ENCODE measurements around the gene ANKS3. TPM values are rescaled to one million over a fixed set of nuclear protein-coding genes. Genes with fewer than 3 reads are reported as not detected.
"Not testable (repeated sequence)": the region's sequence is repeated elsewhere in the genome, so short reads cannot be mapped to it uniquely, and the experiment has no call there.

ANKS3 gene
- total RNA-seq, 1 experiment from 2014 or later = 12.8 TPM

DNA sequence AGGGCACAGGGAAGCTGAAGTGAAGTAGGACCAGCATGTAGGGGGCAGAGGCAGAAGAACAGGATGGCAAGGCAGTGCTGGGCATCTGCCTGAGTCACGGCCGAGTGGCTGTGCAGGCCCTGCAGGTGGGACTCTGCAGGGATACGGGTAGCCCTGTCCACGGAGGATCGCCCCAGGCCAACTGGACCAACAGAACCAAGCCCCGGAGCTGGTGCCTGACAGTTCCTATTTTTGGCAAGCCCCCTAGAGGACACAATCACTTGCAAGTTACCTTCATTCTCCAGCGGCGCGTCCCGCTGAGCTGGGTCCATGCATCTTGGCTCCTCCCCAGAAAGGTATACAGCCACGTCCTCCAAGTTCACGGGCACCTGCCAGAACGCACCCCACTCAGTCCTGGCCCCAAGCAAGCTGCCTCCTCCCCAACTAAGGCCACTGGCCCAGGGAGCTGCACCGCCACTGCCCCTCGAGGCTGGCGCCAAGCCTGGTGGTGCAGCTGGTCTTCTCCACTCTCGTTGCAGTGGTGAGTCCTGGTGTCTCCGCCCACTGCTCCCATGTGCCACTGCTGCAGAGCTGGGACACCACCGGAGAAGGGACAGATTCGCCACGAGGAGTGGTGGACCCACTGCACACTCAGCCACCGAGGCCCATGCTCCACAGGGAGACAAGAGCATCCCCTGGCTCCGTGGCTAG is 26.3 kb upstream of the ANKS3 start:
- in situ Hi-C loops (cut with HindIII; ENCODE audit: low sequenced_read_pairs) = no loop called here
- no peak for DNase-seq (ENCODE audit: low spot score)

DNA sequence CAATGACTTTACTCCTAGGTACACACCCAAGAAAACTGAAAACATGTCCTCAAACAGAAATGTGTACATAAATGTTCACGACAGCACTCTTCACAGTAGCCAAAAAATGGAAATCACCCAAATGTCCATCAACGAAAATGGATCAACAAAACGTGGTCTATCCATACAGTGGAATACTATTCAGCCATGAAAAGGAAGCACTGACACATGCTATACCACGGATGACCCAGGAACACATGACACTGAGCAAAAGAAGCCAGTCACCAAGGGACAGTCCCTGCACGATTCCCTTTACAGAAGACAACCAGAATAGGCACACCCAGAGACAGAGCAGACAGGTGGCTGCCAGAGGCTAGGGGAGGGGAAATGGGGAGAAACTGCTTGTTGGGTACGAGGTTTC is 21.6 kb upstream of the ANKS3 start:
- in situ Hi-C loops (cut with HindIII; ENCODE audit: low sequenced_read_pairs) = no loop called here
- DNase-seq (ENCODE audit: low spot score) = no peak

DNA sequence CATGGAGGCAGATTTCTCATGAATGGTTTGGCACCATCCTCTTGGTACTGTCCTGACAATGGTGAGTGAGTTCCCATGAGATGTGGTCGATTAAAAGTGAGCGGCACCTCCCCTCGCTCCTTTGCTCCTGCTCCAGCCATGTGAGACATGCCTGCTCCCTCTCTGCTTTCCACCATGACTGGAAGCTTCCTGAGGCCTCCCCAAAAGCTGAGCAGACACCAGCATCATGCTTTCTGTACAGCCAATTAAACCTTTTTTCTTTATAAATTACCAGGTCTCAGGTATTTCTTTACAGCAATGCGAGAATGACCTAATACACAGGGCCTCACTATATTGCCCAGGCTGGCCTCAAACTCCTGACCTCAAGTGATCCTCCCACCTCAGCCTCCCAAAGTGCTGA is 20.8 kb upstream of the ANKS3 start:
- in situ Hi-C loops (cut with HindIII; ENCODE audit: low sequenced_read_pairs) = no loop called here
- no peak for DNase-seq (ENCODE audit: low spot score)

DNA sequence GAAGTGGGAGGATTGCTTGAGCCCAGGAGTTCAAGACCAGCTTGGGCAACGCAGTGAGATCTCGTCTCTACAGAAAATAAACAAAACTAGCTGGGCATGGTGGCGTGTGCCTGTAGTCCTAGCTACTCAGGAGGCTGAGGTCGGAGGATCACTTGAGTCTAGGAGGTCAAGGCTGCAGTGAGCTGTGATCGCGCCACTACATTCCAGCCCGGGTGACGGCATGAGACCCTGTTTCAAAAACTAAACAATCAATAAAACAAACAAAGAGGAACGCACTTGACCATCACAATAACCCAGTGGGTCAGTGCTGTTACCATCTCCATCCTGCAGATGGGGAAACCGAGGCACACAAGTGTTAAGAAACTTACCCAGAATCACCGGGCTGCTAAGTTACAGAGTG is 19.2 kb upstream of the ANKS3 start:
- in situ Hi-C loops (cut with HindIII; ENCODE audit: low sequenced_read_pairs) = no loop called here
- DNase-seq (ENCODE audit: low spot score) = no peak

DNA sequence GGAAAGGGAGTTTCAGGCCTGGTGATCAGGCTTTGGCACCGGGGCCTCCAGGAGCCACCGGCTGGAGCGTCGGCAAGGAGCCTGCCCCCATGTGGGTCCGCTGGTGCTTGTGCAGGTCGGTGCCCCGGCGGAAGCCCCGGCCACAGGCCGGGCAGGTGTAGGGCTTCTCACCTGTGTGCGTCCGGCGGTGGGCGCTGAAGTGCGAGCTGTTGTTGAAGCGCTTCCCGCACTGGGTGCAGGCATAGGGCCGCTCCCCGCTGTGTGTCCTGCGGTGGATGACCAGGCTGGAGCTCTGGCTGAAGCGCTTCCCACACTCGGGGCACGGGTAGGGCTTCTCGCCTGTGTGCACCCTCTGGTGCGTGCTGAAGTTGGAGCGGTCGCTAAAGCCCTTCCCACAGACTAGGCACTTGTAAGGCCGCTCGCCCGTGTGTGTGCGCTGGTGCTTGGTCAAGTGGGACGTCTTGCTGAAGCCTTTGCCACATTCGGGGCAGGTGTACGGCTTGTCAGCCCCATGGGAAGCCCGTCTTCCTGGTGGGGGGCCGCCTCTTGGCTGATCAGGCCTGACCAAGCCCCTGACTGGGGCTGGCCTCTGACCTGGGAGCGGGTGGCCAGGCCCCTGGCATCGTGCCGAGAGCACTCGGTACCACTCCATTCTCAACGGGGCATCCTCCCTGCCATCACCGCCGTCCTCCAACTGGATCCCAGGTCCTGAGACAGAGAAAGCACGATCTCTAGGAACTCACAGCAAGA is 18.5 kb upstream of the ANKS3 start:
- in situ Hi-C loops (cut with HindIII; ENCODE audit: low sequenced_read_pairs) = no loop called here
- DNase-seq (ENCODE audit: low spot score) = no peak

DNA sequence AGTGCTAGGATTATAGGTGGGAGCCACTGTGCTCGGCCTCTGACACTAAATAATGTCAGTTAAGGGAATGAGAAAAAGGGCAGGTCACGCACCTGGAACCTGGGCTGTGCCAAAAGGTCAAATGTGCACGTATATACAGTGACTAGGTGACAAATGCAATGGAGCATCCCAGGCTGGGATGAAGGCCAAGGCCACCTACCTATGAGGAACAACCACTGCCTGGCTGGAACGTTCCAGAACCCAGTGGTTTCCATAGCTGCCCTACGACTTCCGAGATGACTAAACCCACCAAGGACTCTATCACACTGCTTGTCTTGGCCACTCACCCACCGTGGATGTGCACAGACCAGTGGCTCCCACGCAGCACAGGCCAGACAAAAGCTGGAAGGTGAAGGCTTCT is 16.8 kb upstream of the ANKS3 start:
- no peak for DNase-seq (ENCODE audit: low spot score)
- in situ Hi-C loops (cut with HindIII; ENCODE audit: low sequenced_read_pairs) = no loop called here

DNA sequence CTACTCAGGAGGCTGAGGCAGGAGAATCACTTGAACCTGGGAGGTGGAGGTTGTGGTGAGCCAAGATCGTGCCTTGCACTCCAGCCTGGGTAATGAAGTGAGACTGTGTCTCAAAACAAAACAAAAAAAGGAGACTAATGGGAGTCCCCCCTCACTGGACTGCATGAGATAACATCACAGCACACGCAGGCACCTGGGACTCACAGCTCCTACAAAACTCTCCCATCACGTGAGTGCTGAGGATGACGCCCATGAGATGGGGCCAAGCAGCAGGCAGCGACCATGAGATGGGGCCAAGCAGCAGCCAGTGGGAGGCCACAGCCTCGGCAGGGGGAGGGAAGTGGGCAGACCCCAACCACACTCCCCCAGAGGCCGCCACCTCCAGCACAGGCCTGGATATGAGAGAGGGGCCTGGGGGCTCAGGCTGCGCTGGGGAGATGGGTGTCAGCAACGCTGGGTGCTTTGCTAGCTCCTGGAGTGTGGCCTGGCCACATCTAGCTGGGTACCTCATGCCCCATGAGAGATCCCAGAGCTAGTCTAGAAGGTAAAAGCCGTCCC is 15.7 kb upstream of the ANKS3 start:
- in situ Hi-C loops (cut with HindIII; ENCODE audit: low sequenced_read_pairs) = no loop called here
- DNase-seq (ENCODE audit: low spot score) = no peak

DNA sequence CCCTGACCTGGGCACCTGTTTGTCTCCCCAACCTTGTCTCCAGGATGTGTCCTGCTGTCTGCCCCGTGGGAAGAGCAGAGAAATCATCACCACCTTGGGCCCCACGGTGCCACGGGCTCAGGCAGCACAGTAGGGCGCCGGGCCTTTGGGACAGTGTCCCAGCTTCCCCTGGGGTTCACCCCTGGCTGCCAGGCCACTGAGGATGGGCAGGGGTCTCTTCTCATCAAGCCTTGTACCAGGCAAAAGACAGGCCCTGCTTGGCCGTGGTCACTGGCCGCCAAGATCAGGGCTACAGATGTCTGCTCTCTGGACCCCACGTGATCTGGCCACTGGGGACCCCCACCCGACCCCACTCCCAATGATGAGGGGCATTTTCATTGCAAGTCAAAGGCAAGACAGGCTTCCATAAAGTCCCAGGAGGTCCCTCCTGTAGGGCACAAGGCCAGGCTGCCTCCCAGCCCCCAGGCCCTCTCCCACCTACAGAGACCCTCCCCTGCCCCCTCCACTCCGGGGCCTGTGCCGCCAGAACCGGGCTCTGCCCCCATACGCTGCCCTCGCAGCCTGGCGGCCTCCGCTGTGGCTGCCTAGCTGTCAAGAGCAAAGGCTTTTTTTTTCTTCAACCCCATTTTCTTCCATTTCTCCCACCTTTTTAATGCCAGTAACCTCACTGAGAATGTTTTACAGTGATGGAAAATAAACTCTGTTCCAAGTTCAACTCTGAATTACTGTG is 14.8 kb upstream of the ANKS3 start:
- no peak for DNase-seq (ENCODE audit: low spot score)
- in situ Hi-C loops (cut with HindIII; ENCODE audit: low sequenced_read_pairs) = no loop called here

DNA sequence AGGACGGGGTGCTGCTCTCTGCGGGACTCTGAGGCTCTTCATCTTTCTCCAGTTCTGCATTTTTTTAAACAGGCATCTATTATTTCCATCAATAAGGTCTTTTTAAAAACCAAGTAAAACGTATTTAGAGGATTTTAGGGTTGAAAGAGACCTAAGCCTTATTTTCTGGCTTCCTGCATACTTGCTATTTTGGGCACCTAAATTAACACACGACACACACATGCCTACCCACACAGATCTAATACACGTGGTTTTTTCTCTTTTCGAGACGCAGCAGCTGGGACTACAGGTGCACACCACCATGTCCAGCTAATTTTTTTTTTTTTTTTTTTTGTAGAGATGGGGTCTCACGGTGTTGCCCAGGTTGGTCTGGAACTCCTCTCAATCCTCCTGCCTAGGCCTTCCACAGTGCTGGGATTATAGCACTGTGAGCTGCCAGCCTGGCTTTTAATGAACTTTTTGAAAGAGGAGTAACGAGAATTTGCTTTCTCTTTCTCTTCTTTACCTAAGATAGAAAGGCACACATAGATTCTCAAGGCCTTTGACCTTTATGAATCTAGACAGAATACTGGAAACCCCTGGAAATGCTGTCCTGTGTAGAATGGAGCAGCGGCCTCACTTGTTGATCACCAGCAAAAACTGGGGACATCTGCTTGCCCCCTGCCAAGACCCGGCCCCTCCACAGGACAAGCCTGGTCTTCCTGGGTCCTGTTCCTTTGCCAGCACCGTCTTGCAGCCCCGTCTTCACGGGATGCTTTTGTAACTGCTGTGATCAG is 14.0 kb upstream of the ANKS3 start:
- DNase-seq (ENCODE audit: low spot score) = no peak
- in situ Hi-C loops (cut with HindIII; ENCODE audit: low sequenced_read_pairs) = no loop called here

DNA sequence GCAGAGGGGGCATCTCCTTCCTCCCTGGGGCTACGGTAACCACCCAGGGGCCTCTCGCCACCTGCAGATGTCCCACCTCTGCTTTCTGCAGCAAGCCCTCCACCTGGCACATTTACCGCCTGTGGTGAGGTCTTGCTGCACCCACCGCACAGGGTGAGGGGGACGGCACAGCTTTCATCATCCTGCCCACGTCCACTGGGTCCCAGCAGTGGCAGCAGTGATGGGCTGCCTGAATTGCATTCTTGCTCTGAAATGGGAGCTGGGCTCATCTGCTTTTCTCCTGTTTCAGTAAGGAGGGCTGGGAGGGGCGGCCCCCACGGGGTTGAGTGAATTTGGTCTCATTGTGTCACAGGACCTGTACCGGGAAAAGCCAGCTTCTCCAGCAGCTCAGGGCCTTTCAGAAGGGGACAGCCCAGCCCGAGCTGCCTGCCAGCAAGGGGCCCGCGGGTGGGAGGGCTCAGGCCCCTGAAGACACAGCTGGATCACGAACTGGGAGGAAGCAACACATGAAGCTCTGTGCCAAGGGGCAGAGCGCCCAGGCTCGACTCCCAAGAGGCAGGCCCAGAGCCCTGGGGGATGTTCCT is 13.0 kb upstream of the ANKS3 start:
- in situ Hi-C loops (cut with HindIII; ENCODE audit: low sequenced_read_pairs) = no loop called here
- DNase-seq (ENCODE audit: low spot score) = no peak

DNA sequence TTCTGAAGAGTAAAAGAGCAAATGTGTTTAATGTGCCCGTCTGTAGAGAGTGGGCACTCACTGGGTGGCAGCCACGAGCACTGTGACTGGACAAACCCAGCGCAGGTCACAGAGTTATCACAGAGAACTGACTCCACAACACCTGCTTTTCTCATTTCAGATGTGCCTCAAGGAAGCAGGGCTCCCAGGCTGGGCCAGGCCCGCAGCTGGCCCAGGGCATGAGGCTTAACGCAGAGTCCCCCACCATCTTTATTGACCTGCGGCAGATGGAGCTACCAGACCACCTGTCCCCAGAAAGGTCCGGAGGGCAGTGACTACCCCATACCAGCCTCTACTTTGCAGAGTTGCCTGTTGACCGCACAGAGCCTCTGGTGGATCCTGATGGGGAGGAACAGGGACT is 12.1 kb upstream of the ANKS3 start:
- DNase-seq (ENCODE audit: low spot score) = no peak
- in situ Hi-C loops (cut with HindIII; ENCODE audit: low sequenced_read_pairs) = no loop called here

DNA sequence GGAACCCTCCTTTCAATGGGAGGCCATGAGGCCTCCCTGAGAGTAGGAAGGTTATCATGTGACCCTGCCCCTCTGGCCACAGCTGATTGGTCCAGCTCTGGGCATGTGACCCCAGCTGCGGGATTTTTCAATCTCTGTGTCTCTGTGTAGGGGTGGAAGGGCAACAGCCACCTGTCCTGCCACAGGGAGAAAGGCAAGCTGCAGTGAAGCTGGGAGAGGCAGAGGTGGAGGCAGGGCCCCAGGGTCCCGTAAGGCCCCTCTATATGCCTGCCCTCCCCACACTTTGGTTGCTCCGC is 11.2 kb upstream of the ANKS3 start:
- DNase-seq (ENCODE audit: low spot score) = no peak
- in situ Hi-C loops (cut with HindIII; ENCODE audit: low sequenced_read_pairs) = no loop called here

DNA sequence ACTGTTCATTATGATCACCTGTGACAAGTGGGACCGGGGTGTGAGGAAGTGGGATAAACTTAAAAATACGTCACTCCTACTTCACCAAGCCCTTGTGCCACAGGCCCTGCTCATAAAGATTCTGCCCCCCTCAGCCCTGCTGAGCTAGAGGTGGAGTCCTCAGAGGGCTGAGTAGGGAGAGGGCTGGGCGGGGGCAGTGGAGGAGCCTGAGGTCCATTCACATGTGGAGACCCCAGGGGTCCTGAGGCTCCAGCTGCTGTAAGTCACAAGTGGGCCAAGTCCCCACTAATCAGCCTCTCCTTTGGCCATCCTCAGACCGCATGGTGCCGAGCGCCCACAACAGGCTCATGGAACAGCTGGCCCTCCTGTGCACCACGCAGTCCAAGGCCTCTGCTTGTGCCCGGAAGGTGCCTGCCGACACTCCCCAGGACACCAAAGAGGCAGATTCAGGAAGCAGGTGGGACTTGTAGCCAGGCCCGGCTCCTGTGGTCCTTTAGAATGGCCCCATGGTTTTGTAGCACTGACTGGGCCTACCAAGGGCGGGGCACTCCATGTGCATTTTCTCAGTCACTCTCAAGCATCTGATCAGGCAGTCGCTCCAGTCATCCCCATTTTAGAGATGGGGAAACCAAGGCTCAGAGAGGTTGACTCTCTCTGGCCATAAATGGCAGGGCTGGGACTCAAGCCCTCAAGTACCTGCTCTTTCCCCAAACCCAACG is 10.6 kb upstream of the ANKS3 start:
- no peak for DNase-seq (ENCODE audit: low spot score)
- in situ Hi-C loops (cut with HindIII; ENCODE audit: low sequenced_read_pairs) = no loop called here

DNA sequence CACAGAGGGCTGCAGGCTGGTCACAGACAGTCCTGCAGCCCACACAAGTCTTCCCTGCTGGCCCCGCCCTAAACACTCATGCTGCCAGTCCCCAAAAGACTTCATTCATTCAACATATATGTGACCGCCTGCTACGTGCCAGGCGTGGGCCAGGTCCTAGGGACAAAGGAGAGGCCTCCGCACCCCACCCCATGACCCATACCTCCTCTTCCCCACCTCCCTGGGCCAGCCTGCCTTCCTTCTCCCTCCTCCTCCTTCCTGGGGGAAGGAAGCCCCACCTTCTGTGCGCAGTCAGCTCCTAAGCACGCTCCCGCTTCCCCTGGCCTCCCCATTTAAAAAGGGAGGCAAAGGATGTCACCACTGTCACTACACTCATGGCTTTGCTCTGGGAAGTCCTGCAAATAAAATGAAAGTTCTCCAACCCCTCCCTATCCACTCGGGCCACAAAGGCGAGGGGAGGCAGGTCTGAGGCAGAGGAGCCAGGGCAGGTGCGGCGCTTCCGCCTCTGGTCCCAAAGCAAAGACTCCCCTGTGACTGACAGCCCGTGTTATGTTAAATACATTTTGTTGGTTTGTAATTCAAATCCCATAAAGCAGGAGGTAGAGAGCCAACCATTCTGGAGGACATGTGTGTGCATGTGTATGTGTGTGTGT is 9.3 kb upstream of the ANKS3 start:
- in situ Hi-C loops (cut with HindIII; ENCODE audit: low sequenced_read_pairs) = no loop called here

DNA sequence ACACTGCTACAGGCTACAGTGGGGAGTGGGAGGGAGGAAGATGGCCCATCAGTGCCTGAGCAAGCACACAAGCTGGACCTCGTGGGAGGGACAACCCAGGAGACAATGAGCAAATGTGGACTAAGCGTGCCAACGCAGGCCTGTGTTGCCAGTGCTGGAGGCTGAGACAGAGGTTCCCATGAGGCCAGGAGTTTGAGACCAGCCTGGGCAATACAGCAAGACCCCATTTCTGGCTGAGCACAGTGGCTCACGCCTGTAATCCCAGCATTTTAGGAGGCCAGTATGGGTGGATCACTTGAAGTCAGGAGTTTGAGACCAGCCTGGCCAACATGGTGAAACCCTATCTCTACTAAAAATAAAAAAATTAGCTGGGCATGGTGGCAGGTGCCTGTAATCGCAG is 4.3 kb upstream of the ANKS3 start:
- DNase-seq (ENCODE audit: low spot score); in situ Hi-C loops (cut with HindIII; ENCODE audit: low sequenced_read_pairs): not testable (repeated sequence)

More for the DNA sequence above, 9.3 kb upstream of the ANKS3 start:
- no peak for DNase-seq (ENCODE audit: low spot score)

DNA sequence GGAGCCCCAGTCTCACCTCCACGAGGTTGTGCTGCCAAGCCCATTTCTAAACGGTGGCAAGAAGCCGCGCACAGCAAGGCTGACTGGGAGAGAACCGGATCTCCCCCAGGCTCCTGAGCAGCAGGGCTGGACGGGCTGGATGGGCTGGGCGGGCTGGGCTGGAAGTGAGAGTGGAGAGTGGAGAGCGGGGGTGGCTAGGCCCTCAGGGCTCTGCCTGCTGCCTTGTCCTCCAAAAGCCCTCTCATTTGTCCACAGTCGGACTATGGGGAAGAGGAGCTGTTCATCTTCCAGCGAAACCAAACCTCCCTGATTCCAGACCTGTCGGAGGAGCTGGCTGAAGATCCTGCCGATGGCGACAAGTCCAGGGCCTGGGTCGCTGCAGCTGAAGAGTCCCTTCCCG is 3.5 kb upstream of the ANKS3 start:
- DNase-seq (ENCODE audit: low spot score) = no peak
- in situ Hi-C loops (cut with HindIII; ENCODE audit: low sequenced_read_pairs) = no loop called here

DNA sequence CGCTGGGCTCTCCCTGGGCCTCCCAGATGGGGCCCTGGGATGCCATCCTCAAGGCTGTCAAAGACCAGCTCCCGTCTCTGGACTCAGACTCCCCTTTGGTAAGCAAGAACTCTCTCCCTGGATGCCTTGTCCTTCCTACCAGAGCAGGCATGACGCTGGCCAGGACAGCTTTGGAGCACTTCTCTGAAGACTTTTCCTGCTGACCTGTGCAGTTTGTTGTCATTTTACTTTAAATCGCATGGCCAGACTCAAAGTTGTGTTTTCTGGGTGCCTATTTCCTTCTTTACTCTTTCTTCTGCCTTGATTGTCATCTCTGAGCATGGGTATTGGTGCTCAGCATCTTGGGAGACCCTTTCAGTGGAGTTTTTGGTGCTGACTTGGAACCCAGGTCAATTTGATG is 2.5 kb upstream of the ANKS3 start:
- in situ Hi-C loops (cut with HindIII; ENCODE audit: low sequenced_read_pairs) = no loop called here
- DNase-seq (ENCODE audit: low spot score) = no peak

All from G401 (cell line).